ENCODE results near the gene ZNF827. TPM values are rescaled to one million over a fixed set of nuclear protein-coding genes. Genes with fewer than 3 reads are reported as not detected.

ZNF827 gene
- total and polyA plus RNA-seq, 9 of the 15 experiments (the other 6 are each of a cell fraction or from before 2014, with no cell fraction given): 0.07 to 0.40 TPM; not detected in 7

DNA sequence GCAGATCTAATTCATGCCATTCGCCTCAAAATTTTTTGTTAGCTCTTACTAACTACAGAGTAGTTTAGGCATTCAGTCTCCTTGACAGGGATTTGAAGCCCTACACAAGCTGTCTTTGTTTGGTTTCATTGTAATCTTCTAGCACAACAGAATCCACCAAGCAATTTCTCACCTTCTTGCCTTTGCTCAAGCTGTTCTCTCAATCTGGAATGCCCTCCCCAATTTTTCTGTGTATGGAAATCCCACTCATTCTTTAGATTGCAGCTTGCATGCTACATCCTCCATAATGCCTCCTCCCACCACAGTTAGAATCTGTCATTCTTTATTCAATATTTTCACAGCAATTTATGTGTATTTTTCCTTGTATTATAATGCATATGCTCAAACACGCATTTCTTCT, 195.0 kb downstream of the ZNF827 start (continued):
- no peak for TF ChIP-seq E2F1 (CRISPR knock-in tag; IDR thresholded peaks at IDR 0.05)
- no peak for TF ChIP-seq POLR3A (IDR thresholded peaks at IDR 0.05; ENCODE audit: borderline replicate concordance, extremely low read depth, insufficient read depth, insufficient read length)
- no peak for TF ChIP-seq PHB (CRISPR knock-in tag; IDR thresholded peaks at IDR 0.05)
- no peak for TF ChIP-seq FOXP1 (CRISPR knock-in tag; IDR thresholded peaks at IDR 0.05)
- no peak for TF ChIP-seq ILK (tag; IDR thresholded peaks at IDR 0.05; ENCODE audit: borderline replicate concordance, low read depth)
- no peak for TF ChIP-seq FOS (IDR thresholded peaks at IDR 0.05; ENCODE audit: extremely low read depth, insufficient read length)

GRCh38 chr4:145740806-145741205, 197.8 kb downstream of the ZNF827 start:
- no peak overlapping the region for H3K27ac ChIP-seq (ENCODE audit: extremely low read depth, low read depth, low read length)
- no peaks in the 10 kb centered on the region for H3K36me3 ChIP-seq (ENCODE audit: control insufficient read depth, insufficient read depth, low read length)
- ATAC-seq (no peak), DNase-seq (ENCODE audit: extremely low read depth in 1 of 4, low spot score in 3 of 4) (no peak), FAIRE-seq (no peak)
- no TSS peak for BruUV-seq (replicated peaks)
- peaks cover 0 to 2% of the 10 kb centered on the region in 2 experiments; a peak in 1 of 5 replicates for H3K27me3 ChIP-seq (ENCODE audit: control insufficient read depth in 2 of 2, insufficient read depth in 2 of 2, low read length in 2 of 2)
- no peaks in the 10 kb centered on the region for H3K9me3 ChIP-seq (replicated peaks; ENCODE audit: control insufficient read depth, insufficient read depth, low read depth, low read length)
- H3K4me1 ChIP-seq (replicated peaks in 1 of 2; ENCODE audit: control insufficient read depth in 2 of 2, insufficient read depth in 2 of 2, low read length in 2 of 2): no peaks in the 10 kb centered on the region
- H3K4me2 ChIP-seq (ENCODE audit: insufficient read depth, low read length): no peak overlapping the region
- intact Hi-C loops (cut with micrococcal nuclease): no loop called here
- no peak overlapping the region for H3K9ac ChIP-seq (ENCODE audit: insufficient read depth in 1 of 2, low read depth in 2 of 2, low read length in 2 of 2)
- H2AFZ ChIP-seq (ENCODE audit: low read depth, low read length): no peak overlapping the region
- H3K9me1 ChIP-seq (ENCODE audit: control insufficient read depth, insufficient read depth, low read length): no peaks in the 10 kb centered on the region
- POLR2A ChIA-PET: no interaction called here
- H3K79me2 ChIP-seq (ENCODE audit: control insufficient read depth, insufficient read depth, low read length): no peaks in the 10 kb centered on the region
- 0% methylated on average over 2 of the region's 2 CpGs for WGBS (ENCODE audit: insufficient coverage, low coverage, missing lambda C conversion rate)
- in situ Hi-C loops (cut with MboI): no loop called here
- no peak for TF ChIP-seq CCAR2 (IDR thresholded peaks at IDR 0.05; ENCODE audit: low read depth, low read length)
- TF ChIP-seq ZNF239 (CRISPR knock-in tag; IDR thresholded peaks at IDR 0.05): no peak
- TF ChIP-seq ZFPM2 (CRISPR knock-in tag; IDR thresholded peaks at IDR 0.05): no peak
- no peak for TF ChIP-seq TCF7L2 (IDR thresholded peaks at IDR 0.05; ENCODE audit: low read depth, low read length)
- no peak for TF ChIP-seq NFIC (IDR thresholded peaks at IDR 0.05)
- no peak for TF ChIP-seq STAT5B (CRISPR knock-in tag; IDR thresholded peaks at IDR 0.05)
- CTCF ChIA-PET (ENCODE audit: low intra/inter-chr PET ratio): no interaction called here
- H4K20me1 ChIP-seq (replicated peaks; ENCODE audit: control insufficient read depth, insufficient read depth, low read length): no peaks in the 10 kb centered on the region
- no peak overlapping the region for H3K4me3 ChIP-seq

All from K562 (cell line).